Endothelial cell (in vitro differentiated cells): ENCODE data around the gene ROMO1. TPM values are rescaled to one million over a fixed set of nuclear protein-coding genes. Genes with fewer than 3 reads are reported as not detected.
A peak's percentile ranks its signal among the peaks of the same experiment; 100 is the strongest.
"Not testable (repeated sequence)": the region's sequence is repeated elsewhere in the genome, so short reads cannot be mapped to it uniquely, and the experiment has no call there.

Experiments
- DNase-seq: peaks from one replicate; pipeline ENCODE4 v3.0.0; 2021; ENCODE audit warnings: low spot score
- H3K27ac Mint-ChIP-seq: one replicate; pipeline ENCODE4 v1.8.0; 2021; ENCODE audit warnings: mixed read lengths, inconsistent platforms; ENCODE audit not compliant: unreplicated experiment
- H3K27me3 Mint-ChIP-seq: one replicate; pipeline ENCODE4 v1.8.0; 2021; ENCODE audit warnings: mild to moderate bottlenecking, moderate library complexity, mixed read lengths, inconsistent platforms; ENCODE audit not compliant: unreplicated experiment
- H3K36me3 Mint-ChIP-seq: one replicate; pipeline ENCODE4 v1.8.0; 2021; ENCODE audit warnings: mild to moderate bottlenecking, low read depth, mixed read lengths, inconsistent platforms; ENCODE audit not compliant: unreplicated experiment
- H3K4me1 Mint-ChIP-seq: one replicate; pipeline ENCODE4 v1.8.0; 2021; ENCODE audit warnings: mild to moderate bottlenecking, mixed read lengths, inconsistent platforms; ENCODE audit not compliant: unreplicated experiment
- H3K4me3 Mint-ChIP-seq: one replicate; pipeline ENCODE4 v1.8.0; 2021; ENCODE audit warnings: mild to moderate bottlenecking, mixed read lengths, inconsistent platforms; ENCODE audit not compliant: unreplicated experiment
- H3K9me3 Mint-ChIP-seq: one replicate; pipeline ENCODE4 v1.8.0; 2021; ENCODE audit warnings: mixed read lengths, inconsistent platforms; ENCODE audit not compliant: unreplicated experiment
- total RNA-seq: library from RNA; stranded (reverse); fragmentation: NEBNext Ultra II Directional; extraction: Animal tissue kit (Norgen Biotek cat#: 25700); gene quantifications from one replicate; pipeline ENCODE4 v1.2.1, GENCODE V29; 2021; ENCODE audit not compliant: unreplicated experiment
- TF ChIP-seq, protein P1 (sequence below): fragments of 200-600 bp; sonication (generic); IDR thresholded peaks from one replicate; pipeline ENCODE4 v1.5.0; 2021; ENCODE audit warnings: antibody characterized with exemption; ENCODE audit not compliant: unreplicated experiment

Gene ROMO1
- total RNA-seq, 1 donor from 2014 or later, result 159 TPM

DNA sequence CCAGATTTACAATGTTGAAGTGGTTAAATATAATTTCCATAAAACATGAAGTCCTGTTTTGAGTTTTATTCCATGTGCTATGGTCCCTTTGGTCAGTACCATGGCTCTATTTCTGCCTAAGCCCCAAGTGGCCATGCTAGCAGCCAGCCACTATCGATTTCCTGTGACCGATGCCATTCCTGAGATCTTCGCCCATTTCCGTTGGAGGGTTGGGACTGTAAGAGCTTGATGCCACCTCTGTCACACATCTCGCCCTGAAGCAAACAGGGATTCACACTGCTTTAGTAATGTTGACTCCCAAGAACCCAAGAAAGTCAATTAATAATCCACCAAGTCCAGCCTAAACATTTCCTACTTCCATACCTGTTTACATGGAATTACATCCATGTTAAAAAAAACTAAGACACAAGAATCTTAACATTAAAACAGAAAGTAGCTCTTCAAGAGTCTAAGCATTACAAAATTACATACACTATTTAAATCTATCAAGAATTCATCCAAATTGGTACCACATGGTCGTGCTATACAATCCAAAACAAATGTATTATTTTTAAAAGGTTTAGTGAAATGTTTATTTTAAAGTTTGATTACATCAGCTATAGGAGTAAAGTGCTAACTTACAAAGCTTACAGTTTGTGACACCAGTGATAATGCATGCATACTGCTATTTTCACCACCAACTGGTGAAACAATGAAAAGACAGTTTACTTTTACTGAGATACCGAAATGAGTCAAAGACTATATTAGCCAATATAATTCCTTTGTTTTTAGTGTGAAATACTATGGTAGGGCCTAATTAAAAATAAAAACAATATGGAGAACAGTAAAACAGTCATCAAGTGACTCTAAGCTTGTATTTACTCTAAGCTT, 40.3 kb downstream of the ROMO1 start:
- peak overlapping the region; percentile 100 for H3K4me3 Mint-ChIP-seq
- peaks cover 41% of the 10 kb centered on the region for H3K36me3 Mint-ChIP-seq
- H3K27me3 Mint-ChIP-seq, result peaks cover 16% of the 10 kb centered on the region
- TF ChIP-seq, protein P1, sequence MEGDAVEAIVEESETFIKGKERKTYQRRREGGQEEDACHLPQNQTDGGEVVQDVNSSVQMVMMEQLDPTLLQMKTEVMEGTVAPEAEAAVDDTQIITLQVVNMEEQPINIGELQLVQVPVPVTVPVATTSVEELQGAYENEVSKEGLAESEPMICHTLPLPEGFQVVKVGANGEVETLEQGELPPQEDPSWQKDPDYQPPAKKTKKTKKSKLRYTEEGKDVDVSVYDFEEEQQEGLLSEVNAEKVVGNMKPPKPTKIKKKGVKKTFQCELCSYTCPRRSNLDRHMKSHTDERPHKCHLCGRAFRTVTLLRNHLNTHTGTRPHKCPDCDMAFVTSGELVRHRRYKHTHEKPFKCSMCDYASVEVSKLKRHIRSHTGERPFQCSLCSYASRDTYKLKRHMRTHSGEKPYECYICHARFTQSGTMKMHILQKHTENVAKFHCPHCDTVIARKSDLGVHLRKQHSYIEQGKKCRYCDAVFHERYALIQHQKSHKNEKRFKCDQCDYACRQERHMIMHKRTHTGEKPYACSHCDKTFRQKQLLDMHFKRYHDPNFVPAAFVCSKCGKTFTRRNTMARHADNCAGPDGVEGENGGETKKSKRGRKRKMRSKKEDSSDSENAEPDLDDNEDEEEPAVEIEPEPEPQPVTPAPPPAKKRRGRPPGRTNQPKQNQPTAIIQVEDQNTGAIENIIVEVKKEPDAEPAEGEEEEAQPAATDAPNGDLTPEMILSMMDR, result no peak
- H3K27ac Mint-ChIP-seq, result peak overlapping the region; percentile 59
- H3K4me1 Mint-ChIP-seq, result peaks cover 37% of the 10 kb centered on the region
- H3K9me3 Mint-ChIP-seq, result no peaks in the 10 kb centered on the region
- DNase-seq, result no peak

DNA sequence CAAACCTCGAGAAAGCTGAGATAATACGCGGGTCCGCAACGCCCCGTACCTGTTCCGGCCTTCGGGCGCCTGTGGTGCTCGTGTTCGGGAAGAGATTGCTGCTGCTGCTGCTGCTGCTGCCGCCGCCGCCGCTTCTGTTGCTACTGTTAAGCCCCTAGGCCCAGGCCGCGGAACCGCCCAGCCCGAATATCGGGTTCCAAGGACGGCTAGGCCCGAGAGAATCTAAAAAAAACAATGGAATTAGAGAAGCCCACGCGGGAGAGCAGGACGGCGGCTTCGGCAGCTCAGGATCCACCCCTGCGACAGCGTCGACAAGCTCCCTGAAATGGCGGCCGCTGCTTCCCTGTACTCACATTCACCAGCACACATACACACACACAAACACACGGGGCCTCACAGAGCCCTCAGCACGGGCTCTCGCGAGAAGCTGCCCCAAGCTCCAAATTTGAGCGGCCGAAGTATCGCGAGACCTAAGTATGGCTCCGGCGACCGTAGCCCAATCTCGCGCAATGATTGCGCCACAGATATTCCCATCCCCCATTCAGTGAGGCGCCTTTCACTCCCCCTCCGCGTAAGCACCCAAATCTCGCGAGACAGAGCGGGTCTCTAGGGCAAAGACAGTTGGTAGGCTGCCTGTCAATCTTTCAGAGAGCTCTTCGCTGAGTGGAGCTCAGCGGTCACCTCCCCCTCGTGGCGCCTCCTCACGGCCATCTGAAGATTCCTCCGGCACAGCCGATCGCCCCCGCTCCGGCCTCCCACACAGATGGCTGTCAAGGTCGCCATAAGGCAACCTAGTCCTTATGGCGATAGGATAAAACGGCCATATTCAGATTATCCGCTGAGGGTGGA, 42.9 kb downstream of the ROMO1 start, which contains the start of gene RBM39:
RBM39 (minus strand) TSS at position 369 of the 849 bp plus-strand sequence. CDS start 1,386 bp downstream, outside the sequence.
- Mint-ChIP-seq H3K9me3 (no peaks in the 10 kb centered on the region), H3K27ac (peak within 1 kb of the TSS; percentile 99), H3K36me3 (peaks cover 31% of the 10 kb centered on the region), H3K27me3 (peaks cover 17% of the 10 kb centered on the region), H3K4me1 (peaks cover 34% of the 10 kb centered on the region), H3K4me3 (peak within 1 kb of the TSS; percentile 100)
- TF ChIP-seq, protein P1, result no peak
- DNase-seq, result peak; percentile 99

DNA sequence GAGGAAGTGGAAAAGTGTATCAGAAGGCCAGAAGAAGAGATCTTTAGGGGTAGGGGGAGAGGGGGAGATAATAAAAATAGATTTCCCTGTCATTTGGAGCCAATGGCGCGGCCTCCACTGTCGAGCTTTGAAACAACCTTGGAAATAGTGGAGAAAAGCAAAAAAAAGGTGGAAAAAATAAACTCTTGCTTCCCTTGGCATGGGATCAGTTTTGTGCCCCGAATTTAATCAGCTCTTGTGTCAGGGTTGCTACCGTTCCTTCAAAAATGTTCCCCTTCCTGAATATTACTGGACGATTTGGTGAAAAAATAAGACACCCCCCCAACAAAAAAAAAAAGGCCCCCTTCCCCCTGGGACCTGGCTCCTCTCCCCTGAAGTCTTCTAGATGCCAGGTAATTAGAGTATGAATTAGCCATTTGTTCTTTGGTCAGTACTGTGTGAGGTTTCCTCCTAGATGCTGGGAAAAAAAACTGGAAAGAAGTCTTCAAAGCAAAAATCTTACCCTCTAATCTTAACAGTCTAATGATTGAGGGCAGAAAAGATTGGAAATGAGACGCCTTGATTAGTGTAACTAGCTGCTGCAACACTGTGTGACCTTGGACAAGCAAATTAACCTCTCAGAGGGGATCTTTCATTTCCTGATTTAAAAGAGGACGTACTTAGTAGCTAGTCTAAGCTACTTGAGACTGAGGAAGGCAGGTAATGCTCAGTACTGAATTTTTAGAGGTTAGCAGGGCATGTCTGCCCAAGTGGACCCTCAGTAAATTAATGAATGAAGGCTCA, 43.7 kb downstream of the ROMO1 start:
- Mint-ChIP-seq H3K9me3 (no peaks in the 10 kb centered on the region), H3K27ac (peak overlapping the region; percentile 99), H3K36me3 (peaks cover 31% of the 10 kb centered on the region), H3K4me1 (peaks cover 34% of the 10 kb centered on the region), H3K4me3 (peak overlapping the region; percentile 100), H3K27me3 (peaks cover 17% of the 10 kb centered on the region)
- no peak for DNase-seq
- TF ChIP-seq, protein P1, result no peak

DNA sequence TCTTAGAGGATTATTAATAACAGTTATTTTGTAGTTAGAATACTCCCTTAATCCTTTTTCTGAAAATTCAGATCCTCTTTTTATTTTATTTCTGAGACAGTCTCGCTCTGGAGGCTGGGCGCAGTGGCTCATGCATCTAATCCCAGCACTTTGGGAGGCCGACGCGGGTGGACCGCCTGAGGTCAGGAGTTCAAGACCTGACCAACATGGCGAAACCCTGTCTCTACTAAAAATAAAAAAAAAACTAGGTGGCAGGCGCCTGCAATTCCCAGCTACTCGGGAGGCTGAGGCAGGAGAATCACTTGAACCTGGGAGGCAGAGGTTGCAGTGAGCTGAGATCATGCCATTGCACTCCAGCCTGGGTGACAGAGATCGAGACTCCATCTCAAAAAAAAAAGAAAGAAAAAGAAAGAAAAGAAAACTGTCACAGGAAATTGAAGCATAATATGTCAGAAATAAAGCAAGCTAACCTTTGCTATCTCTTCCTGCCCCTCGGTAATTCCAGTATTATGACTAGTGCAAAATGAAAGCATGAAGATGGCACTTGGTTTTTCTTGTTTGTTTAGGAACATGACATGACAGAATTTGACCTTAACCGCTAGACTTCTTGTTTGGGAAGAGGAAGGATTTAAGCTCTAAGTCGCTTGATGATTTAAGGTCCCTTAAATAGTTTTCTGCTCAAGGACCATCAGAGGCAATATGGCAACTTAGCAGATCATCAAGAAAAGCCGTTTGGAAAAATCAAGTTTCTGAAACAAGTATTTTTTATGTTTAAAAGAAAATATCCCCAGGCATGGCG, 44.7 kb downstream of the ROMO1 start:
- no peak overlapping the region for H3K4me3 Mint-ChIP-seq
- no peaks in the 10 kb centered on the region for H3K9me3 Mint-ChIP-seq
- H3K27ac Mint-ChIP-seq, result peak overlapping the region; percentile 99
- DNase-seq, result no peak
- TF ChIP-seq, protein P1, result no peak
- peaks cover 22% of the 10 kb centered on the region for H3K36me3 Mint-ChIP-seq
- peaks cover 27% of the 10 kb centered on the region for H3K4me1 Mint-ChIP-seq
- peaks cover 17% of the 10 kb centered on the region for H3K27me3 Mint-ChIP-seq

DNA sequence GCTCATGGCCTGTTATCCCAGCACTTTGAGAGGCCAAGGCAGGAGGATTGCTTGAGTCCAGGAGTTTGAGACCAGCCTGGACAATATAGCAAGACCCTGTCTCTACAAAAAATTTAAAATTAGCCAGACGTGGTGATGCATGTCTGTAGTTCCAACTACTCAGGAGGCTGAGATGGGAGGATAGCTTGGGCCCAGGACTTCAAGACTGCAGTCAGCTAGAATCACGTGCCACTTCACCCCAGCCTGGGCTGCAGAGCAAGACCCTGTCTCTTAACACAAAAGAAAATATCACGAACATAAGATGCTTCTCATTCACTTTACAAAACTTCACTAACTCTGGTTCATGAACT, 45.3 kb downstream of the ROMO1 start:
- peaks cover 24% of the 10 kb centered on the region for H3K4me1 Mint-ChIP-seq
- H3K27me3 Mint-ChIP-seq, result peaks cover 17% of the 10 kb centered on the region
- not testable (repeated sequence) for DNase-seq, H3K27ac Mint-ChIP-seq, H3K9me3 Mint-ChIP-seq, H3K4me3 Mint-ChIP-seq
- peaks cover 19% of the 10 kb centered on the region for H3K36me3 Mint-ChIP-seq
